ENCODE measurements around the gene NSMCE1.

Gene NSMCE1

GRCh38 chr16:27188633-27189032 lies 79.9 kb downstream of the NSMCE1 start:
- no peak for DNase-seq

GRCh38 chr16:27185776-27186130 lies 82.8 kb downstream of the NSMCE1 start:
- DNase-seq = no peak

GRCh38 chr16:27182906-27183405 lies 85.6 kb downstream of the NSMCE1 start:
- DNase-seq = no peak

- no peak for DNase-seq
These were observed 87.4 kb downstream of the NSMCE1 start for GRCh38 chr16:27181019-27181790.

- DNase-seq = peak in 2 of 3 experiments; percentile 1 to 29
These were observed 89.0 kb downstream of the NSMCE1 start for GRCh38 chr16:27179500-27180072.

- no peak for DNase-seq
These were observed 91.4 kb downstream of the NSMCE1 start for GRCh38 chr16:27177031-27177774.

- DNase-seq = no peak
These were observed 92.7 kb downstream of the NSMCE1 start for GRCh38 chr16:27175888-27176287.
